Measurements from ENCODE around the gene KIAA2012.

DNA sequence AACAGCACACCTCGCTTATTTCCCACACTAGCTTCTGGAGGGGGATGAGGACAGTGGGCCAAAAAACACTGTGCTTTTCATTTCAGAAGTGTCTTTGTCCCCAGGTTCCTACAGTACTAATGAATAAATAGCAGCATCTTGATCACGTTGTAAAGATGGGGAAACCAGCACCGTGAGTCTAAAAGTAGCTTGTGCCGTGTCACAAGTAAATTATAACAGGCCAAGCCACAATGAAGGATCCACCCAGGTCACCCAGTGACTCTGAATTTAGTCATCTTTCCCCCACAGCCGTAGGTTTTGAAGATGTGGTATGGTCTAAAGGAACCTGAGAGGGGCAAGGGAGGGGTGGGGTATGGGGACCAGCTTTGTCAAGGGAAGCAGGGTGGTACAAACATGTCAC lies 30.6 kb upstream of the KIAA2012 start:
- TF ChIP-seq POLR2AphosphoS5 (IDR thresholded peaks at IDR 0.05; ENCODE audit: low read depth, low read length) (no peak), POLR2A (IDR thresholded peaks at IDR 0.05; ENCODE audit: low read depth, low read length) (no peak)

All from GM12892 (cell line).